HepG2 (cell line): ENCODE measurements around the gene MT1F. TPM values are rescaled to one million over a fixed set of nuclear protein-coding genes. Genes with fewer than 3 reads are reported as not detected.

Experiments used
- ARNTL ChIP-seq: sonication (generic); formaldehyde crosslinking; IDR thresholded peaks from 2 replicates; pipeline ENCODE4 v1.4.0; 2020; ENCODE audit warnings: mild to moderate bottlenecking, missing genetic modification reagents
- HNF4G ChIP-seq, 2 experiments: sonication (generic) in 1 of 2; formaldehyde crosslinking in 1 of 2; IDR thresholded peaks; 2 replicates each; pipeline versions ENCODE4 v1.4.0 to v1.6.1; 2011 to 2020; ENCODE audit warnings: borderline replicate concordance in 2 of 2, low read depth in 2 of 2, mild to moderate bottlenecking in 2 of 2, low read length in 1 of 2, missing genetic modification reagents in 1 of 2, moderate library complexity in 1 of 2
- JDP2 ChIP-seq: sonication (generic); formaldehyde crosslinking; IDR thresholded peaks from 2 replicates; pipeline ENCODE4 v1.8.1; 2022; ENCODE audit warnings: missing genetic modification reagents, borderline replicate concordance
- ZBTB38 ChIP-seq: sonication (generic); formaldehyde crosslinking; IDR thresholded peaks from 2 replicates; pipeline ENCODE4 v1.5.1; 2020; ENCODE audit warnings: mild to moderate bottlenecking, missing genetic modification reagents
- ZNF609 ChIP-seq: sonication (generic); formaldehyde crosslinking; IDR thresholded peaks from 2 replicates; pipeline ENCODE4 v1.4.0; 2020; ENCODE audit warnings: mild to moderate bottlenecking, missing genetic modification reagents, borderline replicate concordance
- ZNF614 ChIP-seq: IDR thresholded peaks from 2 replicates; pipeline ENCODE4 v1.6.1; 2018; ENCODE audit warnings: missing biosample characterization, missing genetic modification reagents, inconsistent platforms, borderline replicate concordance
- polyA plus RNA-seq, 8 experiments: library from polyadenylated mRNA; depleted of rRNA in 3 of 8; stranded (reverse) in 7 of 8; unstranded in 1 of 8; fragments of >200 nt; fragmentation: Illumina TruSeq in 4 of 8; extraction: Trizol in 4 of 8; gene quantifications; 2 replicates each; pipeline versions ENCODE4 v1.2.1 to v1.2.3, GENCODE V29; 2011 to 2016; ENCODE audit warnings: low read depth in 4 of 8, missing spikeins in 1 of 8, mixed read lengths in 1 of 8; ENCODE audit not compliant: insufficient read depth in 1 of 8
- total RNA-seq, 5 experiments: library from RNA; depleted of rRNA; stranded (reverse); fragments of >200 nt; fragmentation: Illumina TruSeq; extraction: Trizol; gene quantifications; 2 replicates each; pipeline ENCODE4 v1.2.3, GENCODE V29; 2016; ENCODE audit warnings: low read depth in 1 of 5
- TF ChIP-seq, protein P1 (sequence below): sonication (generic); formaldehyde crosslinking; IDR thresholded peaks from 2 replicates; pipeline ENCODE4; 2020; ENCODE audit warnings: missing genetic modification reagents, mild to moderate bottlenecking, borderline replicate concordance
- TF ChIP-seq, protein P2 (sequence below): sonication (generic); formaldehyde crosslinking; IDR thresholded peaks from 2 replicates; pipeline ENCODE4 v1.5.0; 2020; ENCODE audit warnings: mild to moderate bottlenecking, missing genetic modification reagents, borderline replicate concordance

Gene MT1F
- total and polyA plus RNA-seq, 2 of the 13 experiments (the other 11 are each of a cell fraction or from before 2014, with no cell fraction given), result 1.9 to 169 TPM

DNA sequence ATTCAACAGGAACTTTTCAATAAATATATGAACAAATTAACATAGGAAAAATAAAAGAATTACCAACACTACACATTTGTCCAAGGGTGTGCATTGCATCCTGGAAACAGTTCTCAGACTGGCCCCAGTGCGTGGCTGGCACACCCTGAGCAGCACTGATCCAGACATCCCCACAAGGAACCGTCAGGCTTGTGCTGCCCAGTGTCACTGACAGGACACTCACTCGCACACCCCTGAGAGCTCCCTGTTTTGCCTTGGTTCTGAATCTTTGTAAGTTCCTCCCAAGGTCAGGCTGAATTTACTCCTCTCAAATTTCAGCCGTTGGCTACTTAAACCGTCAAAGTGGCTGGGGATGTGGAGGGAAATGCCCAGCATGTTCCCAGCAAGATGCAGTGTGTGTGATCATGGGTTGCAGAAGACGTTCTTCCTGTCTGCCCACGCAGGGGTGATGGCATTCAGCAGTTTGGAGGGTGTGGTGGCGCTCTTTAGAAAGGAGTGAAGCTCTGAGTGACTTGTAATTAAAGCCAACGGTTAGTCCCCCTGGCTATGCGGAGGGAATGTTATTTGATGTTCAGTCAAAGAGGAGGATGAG lies 47.6 kb upstream of the MT1F start (continued):
- TF ChIP-seq ZNF609, result 0 out of 2 replicates have a peak, but pooled peaks have one; percentile 52
- TF ChIP-seq, protein P1, sequence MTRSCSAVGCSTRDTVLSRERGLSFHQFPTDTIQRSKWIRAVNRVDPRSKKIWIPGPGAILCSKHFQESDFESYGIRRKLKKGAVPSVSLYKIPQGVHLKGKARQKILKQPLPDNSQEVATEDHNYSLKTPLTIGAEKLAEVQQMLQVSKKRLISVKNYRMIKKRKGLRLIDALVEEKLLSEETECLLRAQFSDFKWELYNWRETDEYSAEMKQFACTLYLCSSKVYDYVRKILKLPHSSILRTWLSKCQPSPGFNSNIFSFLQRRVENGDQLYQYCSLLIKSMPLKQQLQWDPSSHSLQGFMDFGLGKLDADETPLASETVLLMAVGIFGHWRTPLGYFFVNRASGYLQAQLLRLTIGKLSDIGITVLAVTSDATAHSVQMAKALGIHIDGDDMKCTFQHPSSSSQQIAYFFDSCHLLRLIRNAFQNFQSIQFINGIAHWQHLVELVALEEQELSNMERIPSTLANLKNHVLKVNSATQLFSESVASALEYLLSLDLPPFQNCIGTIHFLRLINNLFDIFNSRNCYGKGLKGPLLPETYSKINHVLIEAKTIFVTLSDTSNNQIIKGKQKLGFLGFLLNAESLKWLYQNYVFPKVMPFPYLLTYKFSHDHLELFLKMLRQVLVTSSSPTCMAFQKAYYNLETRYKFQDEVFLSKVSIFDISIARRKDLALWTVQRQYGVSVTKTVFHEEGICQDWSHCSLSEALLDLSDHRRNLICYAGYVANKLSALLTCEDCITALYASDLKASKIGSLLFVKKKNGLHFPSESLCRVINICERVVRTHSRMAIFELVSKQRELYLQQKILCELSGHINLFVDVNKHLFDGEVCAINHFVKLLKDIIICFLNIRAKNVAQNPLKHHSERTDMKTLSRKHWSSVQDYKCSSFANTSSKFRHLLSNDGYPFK (CRISPR knock-in tag), result 0 out of 2 replicates have a peak, but pooled peaks have one; percentile 49
- TF ChIP-seq, protein P2, sequence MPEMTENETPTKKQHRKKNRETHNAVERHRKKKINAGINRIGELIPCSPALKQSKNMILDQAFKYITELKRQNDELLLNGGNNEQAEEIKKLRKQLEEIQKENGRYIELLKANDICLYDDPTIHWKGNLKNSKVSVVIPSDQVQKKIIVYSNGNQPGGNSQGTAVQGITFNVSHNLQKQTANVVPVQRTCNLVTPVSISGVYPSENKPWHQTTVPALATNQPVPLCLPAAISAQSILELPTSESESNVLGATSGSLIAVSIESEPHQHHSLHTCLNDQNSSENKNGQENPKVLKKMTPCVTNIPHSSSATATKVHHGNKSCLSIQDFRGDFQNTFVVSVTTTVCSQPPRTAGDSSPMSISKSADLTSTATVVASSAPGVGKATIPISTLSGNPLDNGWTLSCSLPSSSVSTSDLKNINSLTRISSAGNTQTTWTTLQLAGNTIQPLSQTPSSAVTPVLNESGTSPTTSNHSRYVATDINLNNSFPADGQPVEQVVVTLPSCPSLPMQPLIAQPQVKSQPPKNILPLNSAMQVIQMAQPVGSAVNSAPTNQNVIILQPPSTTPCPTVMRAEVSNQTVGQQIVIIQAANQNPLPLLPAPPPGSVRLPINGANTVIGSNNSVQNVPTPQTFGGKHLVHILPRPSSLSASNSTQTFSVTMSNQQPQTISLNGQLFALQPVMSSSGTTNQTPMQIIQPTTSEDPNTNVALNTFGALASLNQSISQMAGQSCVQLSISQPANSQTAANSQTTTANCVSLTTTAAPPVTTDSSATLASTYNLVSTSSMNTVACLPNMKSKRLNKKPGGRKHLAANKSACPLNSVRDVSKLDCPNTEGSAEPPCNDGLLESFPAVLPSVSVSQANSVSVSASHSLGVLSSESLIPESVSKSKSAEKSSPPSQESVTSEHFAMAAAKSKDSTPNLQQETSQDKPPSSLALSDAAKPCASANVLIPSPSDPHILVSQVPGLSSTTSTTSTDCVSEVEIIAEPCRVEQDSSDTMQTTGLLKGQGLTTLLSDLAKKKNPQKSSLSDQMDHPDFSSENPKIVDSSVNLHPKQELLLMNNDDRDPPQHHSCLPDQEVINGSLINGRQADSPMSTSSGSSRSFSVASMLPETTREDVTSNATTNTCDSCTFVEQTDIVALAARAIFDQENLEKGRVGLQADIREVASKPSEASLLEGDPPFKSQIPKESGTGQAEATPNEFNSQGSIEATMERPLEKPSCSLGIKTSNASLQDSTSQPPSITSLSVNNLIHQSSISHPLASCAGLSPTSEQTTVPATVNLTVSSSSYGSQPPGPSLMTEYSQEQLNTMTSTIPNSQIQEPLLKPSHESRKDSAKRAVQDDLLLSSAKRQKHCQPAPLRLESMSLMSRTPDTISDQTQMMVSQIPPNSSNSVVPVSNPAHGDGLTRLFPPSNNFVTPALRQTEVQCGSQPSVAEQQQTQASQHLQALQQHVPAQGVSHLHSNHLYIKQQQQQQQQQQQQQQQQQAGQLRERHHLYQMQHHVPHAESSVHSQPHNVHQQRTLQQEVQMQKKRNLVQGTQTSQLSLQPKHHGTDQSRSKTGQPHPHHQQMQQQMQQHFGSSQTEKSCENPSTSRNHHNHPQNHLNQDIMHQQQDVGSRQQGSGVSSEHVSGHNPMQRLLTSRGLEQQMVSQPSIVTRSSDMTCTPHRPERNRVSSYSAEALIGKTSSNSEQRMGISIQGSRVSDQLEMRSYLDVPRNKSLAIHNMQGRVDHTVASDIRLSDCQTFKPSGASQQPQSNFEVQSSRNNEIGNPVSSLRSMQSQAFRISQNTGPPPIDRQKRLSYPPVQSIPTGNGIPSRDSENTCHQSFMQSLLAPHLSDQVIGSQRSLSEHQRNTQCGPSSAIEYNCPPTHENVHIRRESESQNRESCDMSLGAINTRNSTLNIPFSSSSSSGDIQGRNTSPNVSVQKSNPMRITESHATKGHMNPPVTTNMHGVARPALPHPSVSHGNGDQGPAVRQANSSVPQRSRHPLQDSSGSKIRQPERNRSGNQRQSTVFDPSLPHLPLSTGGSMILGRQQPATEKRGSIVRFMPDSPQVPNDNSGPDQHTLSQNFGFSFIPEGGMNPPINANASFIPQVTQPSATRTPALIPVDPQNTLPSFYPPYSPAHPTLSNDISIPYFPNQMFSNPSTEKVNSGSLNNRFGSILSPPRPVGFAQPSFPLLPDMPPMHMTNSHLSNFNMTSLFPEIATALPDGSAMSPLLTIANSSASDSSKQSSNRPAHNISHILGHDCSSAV, result no peak
- TF ChIP-seq ARNTL (CRISPR knock-in tag), result 0 out of 2 replicates have a peak, but pooled peaks have one; percentile 33
- TF ChIP-seq ZBTB38 (CRISPR knock-in tag), result 0 out of 2 replicates have a peak, but pooled peaks have one; percentile 48
- no peak for TF ChIP-seq ZNF614 (CRISPR knock-in tag)
- TF ChIP-seq HNF4G (IDR thresholded peaks at IDR 0.05; ENCODE audit: borderline replicate concordance, low read depth, low read length), result no peak
- no peak for TF ChIP-seq HNF4G (CRISPR knock-in tag; IDR thresholded peaks at IDR 0.05; ENCODE audit: borderline replicate concordance, low read depth)
- TF ChIP-seq JDP2 (CRISPR knock-in tag), result no peak
